Upper lobe of right lung (tissue), 1 donor: ENCODE data around the gene SUGCT. TPM values are rescaled to one million over a fixed set of nuclear protein-coding genes. Genes with fewer than 3 reads are reported as not detected.

Experiments used
- ATAC-seq: fragments of 200-7000 bp; cut with Tn5 transposase; one replicate; pipeline ENCODE4 v1.9.1; 2020; ENCODE audit warnings: mild to moderate bottlenecking, moderate library complexity
- DNase-seq: peaks from one replicate; pipeline ENCODE4 v3.0.0-alpha.2; 2020
- H3K27ac ChIP-seq: fragments of 200-600 bp; one replicate; pipeline ENCODE4 v1.8.0; 2022
- H3K27me3 ChIP-seq: fragments of 200-600 bp; one replicate; pipeline ENCODE4 v1.8.0; 2022; ENCODE audit warnings: mild to moderate bottlenecking
- H3K36me3 ChIP-seq: fragments of 200-600 bp; one replicate; pipeline ENCODE4 v1.8.0; 2022
- H3K4me1 ChIP-seq: fragments of 200-600 bp; one replicate; pipeline ENCODE4 v1.8.0; 2022
- H3K4me3 ChIP-seq: fragments of 200-600 bp; one replicate; pipeline ENCODE4 v1.8.0; 2022; ENCODE audit warnings: mild to moderate bottlenecking
- H3K9me3 ChIP-seq: fragments of 200-600 bp; one replicate; pipeline ENCODE4 v1.8.0; 2022
- CTCF ChIP-seq: fragments of 200-600 bp; IDR thresholded peaks from one replicate; pipeline ENCODE4 v1.8.0; 2022; ENCODE audit warnings: antibody characterized with exemption
- intact Hi-C: fragments of 100-400 bp; cut with DNase I; formaldehyde crosslinking; loops from one replicate; pipeline ENCODE4 v1.11.0; 2022
- total RNA-seq: library from RNA; stranded (reverse); fragmentation: NEBNext Ultra II Directional; extraction: Animal tissue kit (Norgen Biotek cat#: 25700); gene quantifications from one replicate; pipeline ENCODE4 v1.2.1, GENCODE V29; 2021
- donor health status: DM: no; HTN: yes; CAD: no; lungs with severe emphysema.

SUGCT gene
- total RNA-seq, 1 donor from 2014 or later = 4.1 TPM

GRCh38 chr7:40765639-40766038, 630.8 kb downstream of the SUGCT start:
- ATAC-seq = no peak
- Histone ChIP-seq H3K27ac (no peak overlapping the region), H3K4me1 (peaks cover 4% of the 10 kb centered on the region), H3K27me3 (no peaks in the 10 kb centered on the region), H3K9me3 (no peaks in the 10 kb centered on the region), H3K36me3 (no peaks in the 10 kb centered on the region), H3K4me3 (no peak overlapping the region)
- intact Hi-C loops = no loop called here
- no peak for TF ChIP-seq CTCF
- no peak for DNase-seq

GRCh38 chr7:40772096-40772495, 637.3 kb downstream of the SUGCT start:
- DNase-seq = no peak
- Histone ChIP-seq H3K9me3 (no peaks in the 10 kb centered on the region), H3K27ac (no peak overlapping the region), H3K36me3 (no peaks in the 10 kb centered on the region), H3K4me3 (no peak overlapping the region), H3K27me3 (no peaks in the 10 kb centered on the region), H3K4me1 (no peaks in the 10 kb centered on the region)
- TF ChIP-seq CTCF = no peak
- intact Hi-C loops = no loop called here
- ATAC-seq = no peak

GRCh38 chr7:40773656-40774055, 638.9 kb downstream of the SUGCT start:
- Histone ChIP-seq H3K4me3 (no peak overlapping the region), H3K27me3 (no peaks in the 10 kb centered on the region), H3K36me3 (no peaks in the 10 kb centered on the region), H3K4me1 (no peaks in the 10 kb centered on the region), H3K27ac (no peak overlapping the region), H3K9me3 (no peaks in the 10 kb centered on the region)
- no peak for DNase-seq
- intact Hi-C loops = no loop called here
- no peak for ATAC-seq
- no peak for TF ChIP-seq CTCF

- DNase-seq = no peak
- intact Hi-C loops = no loop called here
- no peak overlapping the region for H3K27ac ChIP-seq
Observed at GRCh38 chr7:40775877-40776276, 641.1 kb downstream of the SUGCT start.

GRCh38 chr7:40777730-40778312, 643.0 kb downstream of the SUGCT start:
- intact Hi-C loops = no loop called here
- H3K4me3 ChIP-seq = no peak overlapping the region
- ATAC-seq = no peak
- no peak overlapping the region for H3K27ac ChIP-seq
- TF ChIP-seq CTCF = no peak
- no peaks in the 10 kb centered on the region for H3K27me3 ChIP-seq
- no peaks in the 10 kb centered on the region for H3K9me3 ChIP-seq
- peaks cover 8% of the 10 kb centered on the region for H3K4me1 ChIP-seq
- no peaks in the 10 kb centered on the region for H3K36me3 ChIP-seq
- DNase-seq = no peak

More at GRCh38 chr7:40775877-40776276, 641.1 kb downstream of the SUGCT start:
- Histone ChIP-seq H3K4me1 (peaks cover 3% of the 10 kb centered on the region), H3K9me3 (no peaks in the 10 kb centered on the region), H3K36me3 (no peaks in the 10 kb centered on the region), H3K27me3 (no peaks in the 10 kb centered on the region), H3K4me3 (no peak overlapping the region)
- no peak for TF ChIP-seq CTCF
- ATAC-seq = no peak

GRCh38 chr7:40780460-40780859, 645.7 kb downstream of the SUGCT start:
- H3K9me3 ChIP-seq = no peaks in the 10 kb centered on the region
- no peak overlapping the region for H3K4me3 ChIP-seq
- H3K27me3 ChIP-seq = no peaks in the 10 kb centered on the region
- TF ChIP-seq CTCF = no peak
- peaks cover 8% of the 10 kb centered on the region for H3K4me1 ChIP-seq
- ATAC-seq (no peak), DNase-seq (no peak)
- no peaks in the 10 kb centered on the region for H3K36me3 ChIP-seq
- H3K27ac ChIP-seq = no peak overlapping the region
- intact Hi-C loops = no loop called here
